K562 (cell line): ENCODE results near the gene TMEM270. TPM values are rescaled to one million over a fixed set of nuclear protein-coding genes. Genes with fewer than 3 reads are reported as not detected.

Source experiments
- BRCA1 ChIP-seq, 2 experiments: fragments of 450-650 bp in 1 of 2; sonication (generic) in 1 of 2; formaldehyde crosslinking in 1 of 2; IDR thresholded peaks; 2 replicates each; pipeline versions ENCODE4 v1.5.0 to v1.6.1; 2017 to 2020; ENCODE audit warnings: mild to moderate bottlenecking in 1 of 2, missing genetic modification reagents in 1 of 2
- CC2D1A ChIP-seq: fragments of 450-650 bp; IDR thresholded peaks from 2 replicates; pipeline ENCODE4 v1.6.1; 2017; ENCODE audit warnings: mild to moderate bottlenecking
- KLF1 ChIP-seq: fragments of 450-650 bp; IDR thresholded peaks from 2 replicates; pipeline ENCODE4 v1.6.1; 2016; ENCODE audit warnings: missing genetic modification characterization, missing compliant biosample characterization
- MECOM ChIP-seq: fragments of 250-450 bp; sonication (Bioruptor Pico); IDR thresholded peaks from 2 replicates; pipeline ENCODE4 v1.8.0; 2022; ENCODE audit warnings: inconsistent platforms
- RHOXF2B ChIP-seq: fragments of 250-450 bp; sonication (Bioruptor Pico); conservative IDR thresholded peaks from 2 replicates; pipeline ENCODE4 v1.5.1; 2021
- TCFL5 ChIP-seq: fragments of 250-450 bp; sonication (Bioruptor Pico); conservative IDR thresholded peaks from 2 replicates; pipeline ENCODE4 v1.6.1; 2021; ENCODE audit warnings: mild to moderate bottlenecking, moderate library complexity, matching md5 sums
- ZFPM2 ChIP-seq: fragments of 250-450 bp; sonication (Bioruptor Pico); IDR thresholded peaks from 2 replicates; pipeline ENCODE4 v1.5.1; 2022; ENCODE audit warnings: mild to moderate bottlenecking
- ZNF668 ChIP-seq: fragments of 250-450 bp; sonication (Bioruptor Pico); IDR thresholded peaks from 2 replicates; pipeline ENCODE4 v1.8.0; 2022; ENCODE audit warnings: mild to moderate bottlenecking, inconsistent platforms
- polyA plus RNA-seq, 8 experiments: library from polyadenylated mRNA; depleted of rRNA in 4 of 8; stranded (reverse) in 5 of 8; unstranded in 3 of 8; fragments of >200 nt; fragmentation: Nextera tagmentation in 2 of 8; fragmentation: Illumina TruSeq in 1 of 8; extraction: Ambion mirVana in 2 of 8; extraction: Trizol in 1 of 8; gene quantifications; 2 replicates each; pipeline versions ENCODE4 v1.2.1 to v1.2.3, GENCODE V29; 2011 to 2014; ENCODE audit warnings: inconsistent platforms in 1 of 8, missing spikeins in 1 of 8
- total RNA-seq, 7 experiments: library from RNA; depleted of rRNA in 6 of 7; stranded (reverse); fragments of >200 nt in 6 of 7; fragmentation: Illumina TruSeq in 2 of 7; extraction: Trizol in 2 of 7; gene quantifications; 2 replicates each; pipeline versions ENCODE4 v1.2.1 to v1.2.3, GENCODE V29; 2011 to 2021; ENCODE audit warnings: low replicate concordance in 1 of 7
- TF ChIP-seq, protein P1 (sequence below): fragments of 250-450 bp; sonication (Bioruptor Pico); IDR thresholded peaks from 2 replicates; pipeline ENCODE4 v1.9.0; 2021; ENCODE audit warnings: mild to moderate bottlenecking, inconsistent platforms
- TF ChIP-seq, protein P2 (sequence below): fragments of 250-450 bp; sonication (Bioruptor Pico); IDR thresholded peaks from 2 replicates; pipeline ENCODE4 v1.5.0; 2020; ENCODE audit warnings: mild to moderate bottlenecking
- TF ChIP-seq, protein P3 (sequence below), 3 experiments: IDR thresholded peaks in 2 of 3; conservative IDR thresholded peaks in 1 of 3; 2 replicates each; pipeline ENCODE4 v1.5.1; 2011 to 2012; ENCODE audit warnings: low read length in 3 of 3, mild to moderate bottlenecking in 3 of 3, control low read depth in 2 of 3, improper control_type of control experiment in 1 of 3, inconsistent platforms in 1 of 3, low read depth in 1 of 3, mixed read lengths in 1 of 3, moderate library complexity in 1 of 3; ENCODE audit not compliant: insufficient read depth in 2 of 3
- TF ChIP-seq, protein P4 (sequence below): fragments of 250-450 bp; sonication (Bioruptor Pico); IDR thresholded peaks from 2 replicates; pipeline ENCODE4 v1.4.0; 2020; ENCODE audit warnings: mild to moderate bottlenecking, moderate library complexity
- TF ChIP-seq, protein P5 (sequence below): fragments of 250-450 bp; sonication (Bioruptor Pico); IDR thresholded peaks from 2 replicates; pipeline ENCODE4 v1.9.0; 2021; ENCODE audit warnings: mild to moderate bottlenecking
- TF ChIP-seq, protein P6 (sequence below): fragments of 450-650 bp; formaldehyde crosslinking; IDR thresholded peaks from 2 replicates; pipeline ENCODE4 v1.4.0; 2020; ENCODE audit warnings: mild to moderate bottlenecking, moderate library complexity

The TMEM270 gene
- total and polyA plus RNA-seq, 9 of the 15 experiments (the other 6 are each of a cell fraction or from before 2014, with no cell fraction given): not detected

DNA sequence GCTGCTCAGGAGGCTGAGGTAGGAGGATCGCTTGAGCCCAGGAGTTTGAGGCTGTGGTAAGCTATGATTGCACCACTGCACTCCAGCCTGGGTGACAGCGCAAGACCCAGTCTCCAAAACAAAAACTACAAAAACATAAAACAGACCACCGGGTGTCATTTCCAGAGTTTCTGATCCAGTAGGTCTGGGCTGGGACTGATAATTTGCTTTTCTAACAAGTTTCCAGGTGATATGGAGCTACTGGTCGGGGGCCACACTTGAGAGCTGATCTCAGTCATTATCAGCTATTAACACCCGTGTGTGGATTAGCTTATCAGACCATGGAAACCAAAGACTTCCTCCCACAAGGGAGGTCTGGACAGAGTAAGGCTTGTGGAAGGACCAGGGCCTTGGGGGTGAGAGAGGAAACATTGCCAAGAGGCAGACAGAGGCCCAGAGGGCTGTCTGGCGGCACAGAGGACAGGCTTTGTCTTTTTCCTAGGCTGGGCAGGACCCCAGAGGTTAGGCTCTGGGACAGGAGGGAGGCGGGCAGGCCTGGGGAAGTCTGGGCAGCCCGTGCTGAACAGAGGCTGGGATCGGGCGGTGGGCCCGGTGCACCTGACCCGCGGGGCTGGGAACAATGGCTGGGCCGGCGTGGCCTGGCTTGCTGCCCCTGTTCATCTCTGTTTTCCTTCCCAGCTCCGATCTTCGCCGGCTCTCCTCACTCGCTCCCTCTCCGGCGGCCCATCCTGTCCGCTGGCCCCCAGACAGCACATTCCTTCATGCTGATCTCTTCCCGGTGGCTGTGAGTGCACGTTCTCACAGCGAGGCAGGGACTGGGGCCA lies 25.2 kb downstream of the TMEM270 start (continued):
- TF ChIP-seq TCFL5 (CRISPR knock-in tag) (peak; percentile 88), MECOM (CRISPR knock-in tag) (peak; percentile 79; the same call in 1 of the 2 replicates), KLF1 (no peak), ZFPM2 (CRISPR knock-in tag) (0 out of 2 replicates have a peak, but pooled peaks have one; percentile 47), RHOXF2B (CRISPR knock-in tag) (no peak), ZNF668 (peak; percentile 67; the same call in 1 of the 2 replicates), CC2D1A (peak; percentile 100), BRCA1 (IDR thresholded peaks at IDR 0.05) (no peak), BRCA1 (CRISPR knock-in tag; IDR thresholded peaks at IDR 0.05) (no peak)
- TF ChIP-seq, protein P1, sequence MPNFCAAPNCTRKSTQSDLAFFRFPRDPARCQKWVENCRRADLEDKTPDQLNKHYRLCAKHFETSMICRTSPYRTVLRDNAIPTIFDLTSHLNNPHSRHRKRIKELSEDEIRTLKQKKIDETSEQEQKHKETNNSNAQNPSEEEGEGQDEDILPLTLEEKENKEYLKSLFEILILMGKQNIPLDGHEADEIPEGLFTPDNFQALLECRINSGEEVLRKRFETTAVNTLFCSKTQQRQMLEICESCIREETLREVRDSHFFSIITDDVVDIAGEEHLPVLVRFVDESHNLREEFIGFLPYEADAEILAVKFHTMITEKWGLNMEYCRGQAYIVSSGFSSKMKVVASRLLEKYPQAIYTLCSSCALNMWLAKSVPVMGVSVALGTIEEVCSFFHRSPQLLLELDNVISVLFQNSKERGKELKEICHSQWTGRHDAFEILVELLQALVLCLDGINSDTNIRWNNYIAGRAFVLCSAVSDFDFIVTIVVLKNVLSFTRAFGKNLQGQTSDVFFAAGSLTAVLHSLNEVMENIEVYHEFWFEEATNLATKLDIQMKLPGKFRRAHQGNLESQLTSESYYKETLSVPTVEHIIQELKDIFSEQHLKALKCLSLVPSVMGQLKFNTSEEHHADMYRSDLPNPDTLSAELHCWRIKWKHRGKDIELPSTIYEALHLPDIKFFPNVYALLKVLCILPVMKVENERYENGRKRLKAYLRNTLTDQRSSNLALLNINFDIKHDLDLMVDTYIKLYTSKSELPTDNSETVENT (CRISPR knock-in tag): peak; percentile 61; the same call in 1 of the 2 replicates
- TF ChIP-seq, protein P2, sequence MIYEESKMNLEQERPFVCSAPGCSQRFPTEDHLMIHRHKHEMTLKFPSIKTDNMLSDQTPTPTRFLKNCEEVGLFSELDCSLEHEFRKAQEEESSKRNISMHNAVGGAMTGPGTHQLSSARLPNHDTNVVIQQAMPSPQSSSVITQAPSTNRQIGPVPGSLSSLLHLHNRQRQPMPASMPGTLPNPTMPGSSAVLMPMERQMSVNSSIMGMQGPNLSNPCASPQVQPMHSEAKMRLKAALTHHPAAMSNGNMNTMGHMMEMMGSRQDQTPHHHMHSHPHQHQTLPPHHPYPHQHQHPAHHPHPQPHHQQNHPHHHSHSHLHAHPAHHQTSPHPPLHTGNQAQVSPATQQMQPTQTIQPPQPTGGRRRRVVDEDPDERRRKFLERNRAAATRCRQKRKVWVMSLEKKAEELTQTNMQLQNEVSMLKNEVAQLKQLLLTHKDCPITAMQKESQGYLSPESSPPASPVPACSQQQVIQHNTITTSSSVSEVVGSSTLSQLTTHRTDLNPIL (CRISPR knock-in tag): no peak
- TF ChIP-seq, protein P3, sequence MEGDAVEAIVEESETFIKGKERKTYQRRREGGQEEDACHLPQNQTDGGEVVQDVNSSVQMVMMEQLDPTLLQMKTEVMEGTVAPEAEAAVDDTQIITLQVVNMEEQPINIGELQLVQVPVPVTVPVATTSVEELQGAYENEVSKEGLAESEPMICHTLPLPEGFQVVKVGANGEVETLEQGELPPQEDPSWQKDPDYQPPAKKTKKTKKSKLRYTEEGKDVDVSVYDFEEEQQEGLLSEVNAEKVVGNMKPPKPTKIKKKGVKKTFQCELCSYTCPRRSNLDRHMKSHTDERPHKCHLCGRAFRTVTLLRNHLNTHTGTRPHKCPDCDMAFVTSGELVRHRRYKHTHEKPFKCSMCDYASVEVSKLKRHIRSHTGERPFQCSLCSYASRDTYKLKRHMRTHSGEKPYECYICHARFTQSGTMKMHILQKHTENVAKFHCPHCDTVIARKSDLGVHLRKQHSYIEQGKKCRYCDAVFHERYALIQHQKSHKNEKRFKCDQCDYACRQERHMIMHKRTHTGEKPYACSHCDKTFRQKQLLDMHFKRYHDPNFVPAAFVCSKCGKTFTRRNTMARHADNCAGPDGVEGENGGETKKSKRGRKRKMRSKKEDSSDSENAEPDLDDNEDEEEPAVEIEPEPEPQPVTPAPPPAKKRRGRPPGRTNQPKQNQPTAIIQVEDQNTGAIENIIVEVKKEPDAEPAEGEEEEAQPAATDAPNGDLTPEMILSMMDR (IDR thresholded peaks at IDR 0.05 in 2 of 3, conservative IDR thresholded peaks at IDR 0.05 in 1 of 3; ENCODE audit: insufficient read depth in 2 of 3, low read depth in 1 of 3, low read length in 3 of 3): no peak
- TF ChIP-seq, protein P4, sequence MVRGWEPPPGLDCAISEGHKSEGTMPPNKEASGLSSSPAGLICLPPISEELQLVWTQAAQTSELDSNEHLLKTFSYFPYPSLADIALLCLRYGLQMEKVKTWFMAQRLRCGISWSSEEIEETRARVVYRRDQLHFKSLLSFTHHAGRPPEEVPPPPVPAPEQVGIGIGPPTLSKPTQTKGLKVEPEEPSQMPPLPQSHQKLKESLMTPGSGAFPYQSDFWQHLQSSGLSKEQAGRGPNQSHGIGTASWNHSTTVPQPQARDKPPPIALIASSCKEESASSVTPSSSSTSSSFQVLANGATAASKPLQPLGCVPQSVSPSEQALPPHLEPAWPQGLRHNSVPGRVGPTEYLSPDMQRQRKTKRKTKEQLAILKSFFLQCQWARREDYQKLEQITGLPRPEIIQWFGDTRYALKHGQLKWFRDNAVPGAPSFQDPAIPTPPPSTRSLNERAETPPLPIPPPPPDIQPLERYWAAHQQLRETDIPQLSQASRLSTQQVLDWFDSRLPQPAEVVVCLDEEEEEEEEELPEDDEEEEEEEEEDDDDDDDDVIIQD (CRISPR knock-in tag): peak; percentile 71; the same call in 1 of the 2 replicates
- TF ChIP-seq, protein P5, sequence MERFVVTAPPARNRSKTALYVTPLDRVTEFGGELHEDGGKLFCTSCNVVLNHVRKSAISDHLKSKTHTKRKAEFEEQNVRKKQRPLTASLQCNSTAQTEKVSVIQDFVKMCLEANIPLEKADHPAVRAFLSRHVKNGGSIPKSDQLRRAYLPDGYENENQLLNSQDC (CRISPR knock-in tag): 0 out of 2 replicates have a peak, but pooled peaks have one; percentile 51
- TF ChIP-seq, protein P6, sequence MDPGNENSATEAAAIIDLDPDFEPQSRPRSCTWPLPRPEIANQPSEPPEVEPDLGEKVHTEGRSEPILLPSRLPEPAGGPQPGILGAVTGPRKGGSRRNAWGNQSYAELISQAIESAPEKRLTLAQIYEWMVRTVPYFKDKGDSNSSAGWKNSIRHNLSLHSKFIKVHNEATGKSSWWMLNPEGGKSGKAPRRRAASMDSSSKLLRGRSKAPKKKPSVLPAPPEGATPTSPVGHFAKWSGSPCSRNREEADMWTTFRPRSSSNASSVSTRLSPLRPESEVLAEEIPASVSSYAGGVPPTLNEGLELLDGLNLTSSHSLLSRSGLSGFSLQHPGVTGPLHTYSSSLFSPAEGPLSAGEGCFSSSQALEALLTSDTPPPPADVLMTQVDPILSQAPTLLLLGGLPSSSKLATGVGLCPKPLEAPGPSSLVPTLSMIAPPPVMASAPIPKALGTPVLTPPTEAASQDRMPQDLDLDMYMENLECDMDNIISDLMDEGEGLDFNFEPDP (CRISPR knock-in tag): 0 out of 2 replicates have a peak, but pooled peaks have one; percentile 37
